Smooth muscle cell (in vitro differentiated cells): ENCODE data around the gene UTP25. TPM values are rescaled to one million over a fixed set of nuclear protein-coding genes. Genes with fewer than 3 reads are reported as not detected.

Source experiments
- DNase-seq: peaks from one replicate; lab custom pipeline; 2025; ENCODE audit not compliant: unreplicated experiment; lab: John Stamatoyannopoulos, UW
- H2AFZ ChIP-seq: fragments of 200-600 bp; sonication (generic); 2 replicates; pipeline ENCODE4 v1.6.0; 2016; ENCODE audit warnings: antibody characterized with exemption, low read depth, mild to moderate bottlenecking
- H3F3A ChIP-seq: fragments of 200-600 bp; sonication (generic); 2 replicates; pipeline ENCODE4 v1.6.0; 2017; ENCODE audit warnings: antibody characterized with exemption, low read depth
- H3K27ac ChIP-seq: fragments of 200-600 bp; sonication (generic); 2 replicates; pipeline ENCODE4 v1.5.1; 2016; ENCODE audit warnings: low read depth, mild to moderate bottlenecking
- H3K27me3 ChIP-seq: fragments of 200-600 bp; sonication (generic); 2 replicates; pipeline ENCODE4 v1.6.1; 2016; ENCODE audit warnings: low read depth, mild to moderate bottlenecking
- H3K36me3 ChIP-seq: fragments of 200-600 bp; sonication (generic); 2 replicates; pipeline ENCODE4 v1.5.1; 2016; ENCODE audit warnings: low read depth
- H3K4me1 ChIP-seq: fragments of 200-600 bp; sonication (generic); 2 replicates; pipeline ENCODE4 v1.5.1; 2016; ENCODE audit warnings: low read depth
- H3K4me2 ChIP-seq: fragments of 200-600 bp; sonication (generic); 2 replicates; pipeline ENCODE4 v1.6.0; 2016; ENCODE audit warnings: mild to moderate bottlenecking
- H3K4me3 ChIP-seq: fragments of 200-600 bp; sonication (generic); 2 replicates; pipeline ENCODE4 v1.5.1; 2016; ENCODE audit warnings: mild to moderate bottlenecking
- H3K79me2 ChIP-seq: fragments of 200-600 bp; sonication (generic); 2 replicates; pipeline ENCODE4 v1.6.0; 2016; ENCODE audit warnings: low read depth, mild to moderate bottlenecking
- H3K9ac ChIP-seq: fragments of 200-600 bp; sonication (generic); 2 replicates; pipeline ENCODE4 v1.6.0; 2016; ENCODE audit warnings: low read depth
- H3K9me3 ChIP-seq: fragments of 200-600 bp; sonication (generic); replicated peaks from 2 replicates; pipeline ENCODE4 v1.5.1; 2016; ENCODE audit warnings: low read depth
- H4K20me1 ChIP-seq: fragments of 200-600 bp; sonication (generic); 2 replicates; pipeline ENCODE4 v1.6.0; 2016; ENCODE audit warnings: low read depth
- WGBS: methylation state at CpG from one replicate; pipeline ENCODE4 v1.1.7; 2016; ENCODE audit warnings: low lambda C conversion rate; 5-methylcytosine and 5-hydroxymethylcytosine counted together
- polyA plus RNA-seq: library from polyadenylated mRNA; unstranded; fragments of >200 nt; fragmentation: Nextera tagmentation; extraction: Ambion mirVana; gene quantifications from 2 replicates; pipeline ENCODE4 v1.2.1, GENCODE V29; 2016
- total RNA-seq: library from RNA; depleted of rRNA; stranded (reverse); fragments of >200 nt; gene quantifications from 2 replicates; pipeline ENCODE4 v1.2.3, GENCODE V29; 2014
- TF ChIP-seq, protein P1 (sequence below): fragments of 200-600 bp; sonication (generic); IDR thresholded peaks from 2 replicates; pipeline ENCODE4 v1.5.1; 2017; ENCODE audit warnings: borderline replicate concordance, mild to moderate bottlenecking, antibody characterized with exemption; ENCODE audit not compliant: insufficient read depth, poor library complexity, severe bottlenecking

The UTP25 gene
- total and polyA plus RNA-seq, 2 experiments from 2014 or later = 2.9 to 6.2 TPM

DNA sequence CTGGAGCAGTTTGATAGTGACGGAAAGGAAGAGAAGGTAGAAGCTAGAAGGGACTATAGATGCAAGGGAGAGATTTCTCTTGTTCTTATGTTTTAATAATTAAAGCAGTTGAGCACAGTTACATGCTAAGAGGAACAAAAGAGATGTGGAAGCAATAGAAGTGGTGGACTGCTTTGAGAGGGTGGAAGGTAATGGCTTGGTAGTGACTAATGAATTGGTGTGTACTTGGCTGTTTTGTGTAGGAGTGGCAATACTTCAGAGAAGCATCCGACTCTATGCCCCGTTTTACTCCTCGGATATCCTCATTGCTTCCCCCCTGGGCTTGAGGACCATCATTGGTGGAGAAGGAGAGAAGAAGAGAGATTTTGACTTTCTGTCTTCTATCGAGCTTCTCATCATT lies 12.8 kb downstream of the UTP25 start:
- TF ChIP-seq, protein P1, sequence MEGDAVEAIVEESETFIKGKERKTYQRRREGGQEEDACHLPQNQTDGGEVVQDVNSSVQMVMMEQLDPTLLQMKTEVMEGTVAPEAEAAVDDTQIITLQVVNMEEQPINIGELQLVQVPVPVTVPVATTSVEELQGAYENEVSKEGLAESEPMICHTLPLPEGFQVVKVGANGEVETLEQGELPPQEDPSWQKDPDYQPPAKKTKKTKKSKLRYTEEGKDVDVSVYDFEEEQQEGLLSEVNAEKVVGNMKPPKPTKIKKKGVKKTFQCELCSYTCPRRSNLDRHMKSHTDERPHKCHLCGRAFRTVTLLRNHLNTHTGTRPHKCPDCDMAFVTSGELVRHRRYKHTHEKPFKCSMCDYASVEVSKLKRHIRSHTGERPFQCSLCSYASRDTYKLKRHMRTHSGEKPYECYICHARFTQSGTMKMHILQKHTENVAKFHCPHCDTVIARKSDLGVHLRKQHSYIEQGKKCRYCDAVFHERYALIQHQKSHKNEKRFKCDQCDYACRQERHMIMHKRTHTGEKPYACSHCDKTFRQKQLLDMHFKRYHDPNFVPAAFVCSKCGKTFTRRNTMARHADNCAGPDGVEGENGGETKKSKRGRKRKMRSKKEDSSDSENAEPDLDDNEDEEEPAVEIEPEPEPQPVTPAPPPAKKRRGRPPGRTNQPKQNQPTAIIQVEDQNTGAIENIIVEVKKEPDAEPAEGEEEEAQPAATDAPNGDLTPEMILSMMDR = no peak
- Histone ChIP-seq H3K27ac (peak overlapping the region; percentile 97), H3K9ac (peak overlapping the region; percentile 70), H3F3A (peaks cover 26% of the 10 kb centered on the region), H3K4me2 (peak overlapping the region; percentile 70), H3K36me3 (peaks cover 16% of the 10 kb centered on the region), H3K4me1 (no peaks in the 10 kb centered on the region), H4K20me1 (no peaks in the 10 kb centered on the region), H3K9me3 (no peaks in the 10 kb centered on the region), H3K27me3 (no peaks in the 10 kb centered on the region), H2AFZ (no peak overlapping the region), H3K4me3 (no peak overlapping the region), H3K79me2 (no peaks in the 10 kb centered on the region)
- DNase-seq = no peak
- 77% methylated on average over 5 of the region's 5 CpGs for WGBS

DNA sequence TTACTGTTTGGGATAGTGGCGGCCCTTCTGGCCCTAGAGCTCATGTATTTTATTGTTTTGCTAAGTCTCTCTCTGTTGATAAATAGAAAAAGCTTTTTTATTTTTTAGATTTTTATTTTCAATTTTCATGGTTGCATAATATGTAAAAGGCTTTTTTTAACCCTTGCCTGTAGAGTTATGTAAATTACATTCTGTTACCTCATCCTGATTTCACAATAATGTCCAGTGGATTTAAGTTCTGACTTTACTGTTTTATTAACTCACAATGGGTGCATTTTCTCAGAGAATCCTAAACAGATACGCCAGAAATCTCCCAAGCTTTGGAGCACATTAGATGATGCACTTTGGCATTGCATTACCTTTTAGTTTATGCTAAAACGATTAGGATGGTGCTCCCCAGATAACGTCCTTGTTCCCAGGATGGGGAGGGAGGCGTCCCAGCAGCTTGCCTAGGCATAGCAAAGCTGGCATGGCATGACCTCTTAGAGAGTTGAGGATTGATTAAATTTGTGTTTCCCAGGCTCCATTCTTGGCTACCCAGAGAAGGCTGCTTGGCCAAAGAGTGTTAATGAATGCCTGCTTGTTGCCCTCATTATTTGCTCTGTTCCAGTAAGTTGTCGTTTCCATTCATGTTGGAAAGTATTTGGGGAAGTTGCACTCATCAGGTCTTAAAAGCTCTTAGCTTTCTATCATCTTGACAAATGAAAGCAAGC lies 17.1 kb downstream of the UTP25 start:
- WGBS = 92% methylated on average over 6 of the region's 6 CpGs
- H3K4me1 ChIP-seq = no peaks in the 10 kb centered on the region
- H3K9ac ChIP-seq = no peak overlapping the region

DNA sequence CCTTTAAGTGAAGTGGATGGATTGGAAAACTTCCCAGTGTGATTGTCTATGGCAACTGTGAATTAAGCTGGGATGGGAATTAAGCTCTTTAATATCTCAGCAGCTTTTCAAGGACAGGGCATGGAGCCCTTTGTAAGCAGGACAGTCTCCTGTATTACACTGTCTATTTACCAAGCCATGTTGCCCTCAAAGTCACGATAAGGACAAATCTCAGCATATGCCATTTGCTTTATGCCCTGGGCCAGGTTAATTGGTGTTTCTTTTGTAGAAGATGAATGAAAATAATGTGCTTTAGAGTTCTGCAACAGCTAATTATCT lies 17.6 kb downstream of the UTP25 start:
- Histone ChIP-seq H3K4me3 (no peak overlapping the region), H3K4me1 (no peaks in the 10 kb centered on the region), H3K9ac (no peak overlapping the region), H3K27ac (no peak overlapping the region), H3K36me3 (peaks cover 25% of the 10 kb centered on the region), H3K4me2 (no peak overlapping the region), H3K79me2 (no peaks in the 10 kb centered on the region), H4K20me1 (no peaks in the 10 kb centered on the region), H2AFZ (no peak overlapping the region), H3K9me3 (no peaks in the 10 kb centered on the region), H3K27me3 (no peaks in the 10 kb centered on the region), H3F3A (peaks cover 15% of the 10 kb centered on the region)
- TF ChIP-seq, protein P1 = no peak
- no peak for DNase-seq
- 89% methylated on average over 1 of the region's 1 CpG for WGBS

More for the DNA sequence above, 17.1 kb downstream of the UTP25 start:
- Histone ChIP-seq H3K27ac (no peak overlapping the region), H3K4me2 (no peak overlapping the region), H3K4me3 (no peak overlapping the region), H3F3A (peaks cover 19% of the 10 kb centered on the region), H2AFZ (no peak overlapping the region), H3K36me3 (peaks cover 25% of the 10 kb centered on the region), H3K27me3 (no peaks in the 10 kb centered on the region), H3K9me3 (no peaks in the 10 kb centered on the region), H4K20me1 (no peaks in the 10 kb centered on the region), H3K79me2 (no peaks in the 10 kb centered on the region)
- TF ChIP-seq, protein P1 = no peak
- no peak for DNase-seq

DNA sequence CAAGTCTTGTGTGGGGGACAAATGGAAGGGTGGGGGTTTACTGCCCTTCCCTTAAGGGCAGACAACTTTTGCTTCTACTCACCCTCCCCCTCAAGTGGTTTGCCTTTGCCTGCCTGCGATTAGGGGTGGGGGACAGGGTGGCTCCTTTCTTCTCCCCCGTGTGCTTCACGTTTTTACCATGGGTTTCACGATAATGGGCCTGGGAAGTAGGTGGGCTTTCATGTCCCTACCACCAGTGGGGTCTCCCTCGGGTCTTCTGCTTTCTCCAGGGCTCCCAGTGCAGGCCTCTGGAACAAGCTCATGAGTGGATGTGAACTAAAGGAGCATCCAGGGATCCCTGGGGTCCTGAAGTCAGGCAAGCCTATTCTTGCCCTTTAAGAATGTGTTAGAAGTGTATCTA lies 21.6 kb downstream of the UTP25 start:
- no peaks in the 10 kb centered on the region for H3K4me1 ChIP-seq
- no peaks in the 10 kb centered on the region for H4K20me1 ChIP-seq
- H3K27me3 ChIP-seq = no peaks in the 10 kb centered on the region
- no peak overlapping the region for H3K4me2 ChIP-seq
- H2AFZ ChIP-seq = no peak overlapping the region
- WGBS = 91% methylated on average over 5 of the region's 5 CpGs
- TF ChIP-seq, protein P1 = no peak
- H3K36me3 ChIP-seq = peaks cover 14% of the 10 kb centered on the region
- H3K4me3 ChIP-seq = no peak overlapping the region
- no peaks in the 10 kb centered on the region for H3K79me2 ChIP-seq
- H3K9me3 ChIP-seq = no peaks in the 10 kb centered on the region
- H3K27ac ChIP-seq = no peak overlapping the region
- H3K9ac ChIP-seq = no peak overlapping the region
- H3F3A ChIP-seq = no peaks in the 10 kb centered on the region
- DNase-seq = no peak
